Liver (tissue), 9 donors: Measurements from ENCODE around the gene CDH4. TPM values are rescaled to one million over a fixed set of nuclear protein-coding genes. Genes with fewer than 3 reads are reported as not detected.

Source experiments
- DNase-seq: peaks from one replicate; pipeline ENCODE4 v3.0.0-alpha.2; 2017; ENCODE audit warnings: low spot score
- H3K27ac ChIP-seq, 2 donors: one replicate each; pipeline ENCODE4 v1.7.0; 2013; ENCODE audit warnings: inconsistent platforms in 2 of 2, low read length in 2 of 2, control low read depth in 1 of 2, low read depth in 1 of 2, mild to moderate bottlenecking in 1 of 2
- H3K27me3 ChIP-seq, 4 donors: one replicate each; pipeline versions ENCODE4 v1.6.1 to v1.7.0; 2013; ENCODE audit warnings: low read length in 3 of 4, inconsistent platforms in 1 of 4, mild to moderate bottlenecking in 1 of 4, moderate library complexity in 1 of 4; ENCODE audit not compliant: control insufficient read depth in 4 of 4, insufficient read depth in 4 of 4
- H3K36me3 ChIP-seq, 4 donors: one replicate each; pipeline versions ENCODE4 v1.6.1 to v1.7.0; 2013; ENCODE audit warnings: low read length in 3 of 4, mild to moderate bottlenecking in 3 of 4, low read depth in 1 of 4, moderate library complexity in 1 of 4; ENCODE audit not compliant: control insufficient read depth in 4 of 4, insufficient read depth in 3 of 4
- H3K4me1 ChIP-seq, 4 donors: one replicate each; pipeline versions ENCODE4 v1.6.1 to v1.7.0; 2013; ENCODE audit warnings: low read length in 3 of 4, mild to moderate bottlenecking in 3 of 4, moderate library complexity in 1 of 4; ENCODE audit not compliant: control insufficient read depth in 4 of 4, insufficient read depth in 4 of 4
- H3K4me3 ChIP-seq, 3 donors: one replicate each; pipeline versions ENCODE4 v1.6.1 to v1.7.0; 2013; ENCODE audit warnings: low read length in 3 of 3, control low read depth in 1 of 3, low read depth in 1 of 3, mild to moderate bottlenecking in 1 of 3
- H3K9ac ChIP-seq, 2 donors: one replicate each; pipeline ENCODE4 v1.7.0; 2013; ENCODE audit warnings: low read length in 2 of 2, mild to moderate bottlenecking in 2 of 2, moderate library complexity in 2 of 2, control low read depth in 1 of 2, low read depth in 1 of 2
- H3K9me3 ChIP-seq, 4 donors: one replicate each; pipeline versions ENCODE4 v1.6.1 to v1.7.0; 2013; ENCODE audit warnings: low read length in 3 of 4; ENCODE audit not compliant: control insufficient read depth in 4 of 4
- EGR1 ChIP-seq, 2 donors: IDR thresholded peaks; 2 replicates each; pipeline ENCODE4 v1.6.1; 2016 to 2018; ENCODE audit warnings: antibody characterized with exemption in 2 of 2, low read depth in 2 of 2
- FOXA1 ChIP-seq: IDR thresholded peaks from 2 replicates; pipeline ENCODE4 v1.6.1; 2016; ENCODE audit warnings: antibody characterized with exemption
- FOXA2 ChIP-seq: IDR thresholded peaks from 2 replicates; pipeline ENCODE4 v1.6.1; 2016; ENCODE audit warnings: antibody characterized with exemption
- GABPA ChIP-seq, 2 donors: IDR thresholded peaks in 1 of 2; conservative IDR thresholded peaks in 1 of 2; 2 replicates each; pipeline ENCODE4 v1.6.1; 2016; ENCODE audit warnings: antibody characterized with exemption in 2 of 2, mild to moderate bottlenecking in 1 of 2, moderate library complexity in 1 of 2
- HNF4A ChIP-seq, 2 donors: conservative IDR thresholded peaks; 2 replicates each; pipeline ENCODE4 v1.6.1; 2016; ENCODE audit warnings: antibody characterized with exemption in 2 of 2, mild to moderate bottlenecking in 2 of 2
- HNF4G ChIP-seq: IDR thresholded peaks from 2 replicates; pipeline ENCODE4 v1.6.1; 2016; ENCODE audit warnings: antibody characterized with exemption
- JUND ChIP-seq, 2 donors: IDR thresholded peaks; 2 replicates each; pipeline ENCODE4 v1.6.1; 2016; ENCODE audit warnings: antibody characterized with exemption in 2 of 2
- NR2F2 ChIP-seq: IDR thresholded peaks from 2 replicates; pipeline ENCODE4 v1.6.1; 2016; ENCODE audit warnings: antibody characterized with exemption
- RAD21 ChIP-seq, 2 donors: IDR thresholded peaks; 2 replicates each; pipeline ENCODE4 v1.6.1; 2016; ENCODE audit warnings: antibody characterized with exemption in 2 of 2, mild to moderate bottlenecking in 2 of 2
- RXRA ChIP-seq, 2 donors: IDR thresholded peaks; 2 replicates each; pipeline ENCODE4 v1.6.1; 2017 to 2018; ENCODE audit warnings: antibody characterized with exemption in 2 of 2, mild to moderate bottlenecking in 1 of 2
- SP1 ChIP-seq: IDR thresholded peaks from 2 replicates; pipeline ENCODE4 v1.6.1; 2018; ENCODE audit warnings: antibody characterized with exemption, mild to moderate bottlenecking
- TAF1 ChIP-seq: conservative IDR thresholded peaks from 2 replicates; pipeline ENCODE4 v1.6.1; 2016; ENCODE audit warnings: antibody characterized with exemption, mild to moderate bottlenecking
- YY1 ChIP-seq: IDR thresholded peaks from 2 replicates; pipeline ENCODE4 v1.6.1; 2016; ENCODE audit warnings: antibody characterized with exemption, mild to moderate bottlenecking
- WGBS: extraction: QIAGEN DNeasy Blood & Tissue Kit; methylation state at CpG from one replicate; pipeline ENCODE4 v1.1.7; 2013; 5-methylcytosine and 5-hydroxymethylcytosine counted together
- polyA plus RNA-seq, 2 donors: library from polyadenylated mRNA; stranded (reverse) in 1 of 2; unstranded in 1 of 2; fragments of 200-250 nt in 1 of 2; fragments of >200 nt in 1 of 2; fragmentation: Nextera tagmentation in 1 of 2; extraction: Ambion mirVana in 1 of 2; gene quantifications; one replicate each; pipeline versions ENCODE4 v1.2.1 to v1.2.3, GENCODE V29; 2013 to 2015
- total RNA-seq, 2 donors: library from RNA; depleted of rRNA; stranded (reverse); fragments of >200 nt; gene quantifications; one replicate each; pipeline ENCODE4 v1.2.3, GENCODE V29; 2014
- TF ChIP-seq, protein P1 (sequence below): IDR thresholded peaks from 2 replicates; pipeline ENCODE4 v1.6.1; 2016; ENCODE audit warnings: antibody characterized with exemption
- TF ChIP-seq, protein P2 (sequence below): IDR thresholded peaks from 2 replicates; pipeline ENCODE4 v1.6.1; 2016; ENCODE audit warnings: antibody characterized with exemption, mild to moderate bottlenecking
- TF ChIP-seq, protein P3 (sequence below): IDR thresholded peaks from 2 replicates; pipeline ENCODE4 v1.6.1; 2016; ENCODE audit warnings: antibody characterized with exemption
- TF ChIP-seq, protein P4 (sequence below): fragments of 150-350 bp; IDR thresholded peaks from 2 replicates; pipeline ENCODE4 v1.5.1; 2017; ENCODE audit warnings: improper control_type of control experiment, low read depth, low read length; ENCODE audit not compliant: missing input control
- TF ChIP-seq, protein P5 (sequence below): IDR thresholded peaks from 2 replicates; pipeline ENCODE4 v1.6.1; 2016; ENCODE audit warnings: antibody characterized with exemption
- donor health status: healthy.
- donor health status: healthy.
- donor health status: healthy.
- donor health status: healthy.
- donor health status: healthy.

CDH4 gene
- total and polyA plus RNA-seq, 4 donors: 0.03 to 0.25 (median 0.19) TPM; not detected in 1

DNA sequence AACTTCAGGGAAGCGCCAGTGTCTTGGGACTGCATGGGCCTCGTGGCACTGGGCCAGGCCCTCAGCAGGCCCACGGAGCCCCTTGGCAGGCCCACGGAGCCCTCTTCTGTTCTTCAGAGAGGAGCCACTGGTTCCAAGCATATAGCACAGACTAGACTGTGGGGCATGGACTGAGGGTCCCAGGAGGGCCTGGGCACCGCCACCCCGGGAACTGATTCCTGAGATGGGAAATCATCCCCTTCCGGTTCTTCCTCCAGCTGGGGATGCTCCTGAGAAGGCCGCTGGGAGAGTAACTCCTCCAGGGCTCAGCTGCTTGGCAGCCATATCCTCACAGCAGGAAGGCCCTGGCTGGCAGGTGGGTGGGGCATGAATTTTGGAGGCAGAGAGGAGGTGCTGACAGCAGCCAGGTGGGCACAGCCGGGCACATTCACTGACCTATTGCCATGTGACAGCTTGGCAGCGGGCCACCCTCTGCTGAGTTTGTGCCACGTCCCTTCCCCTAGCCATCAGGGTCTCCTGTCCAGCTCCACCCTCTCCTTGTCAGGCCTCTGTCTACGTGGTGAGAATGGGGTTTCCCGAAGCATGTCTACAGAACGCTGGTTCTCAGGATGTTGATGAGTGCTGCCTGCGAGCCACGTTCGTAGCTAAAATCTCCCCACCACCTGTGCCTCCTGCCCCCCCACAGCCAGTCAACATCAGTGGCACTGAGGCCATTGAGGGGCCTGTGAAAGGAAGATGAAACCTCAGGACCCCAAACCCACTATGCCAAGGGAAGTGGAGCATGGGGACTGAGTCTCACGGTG is 661.6 kb downstream of the CDH4 start:
- TF ChIP-seq, protein P1, sequence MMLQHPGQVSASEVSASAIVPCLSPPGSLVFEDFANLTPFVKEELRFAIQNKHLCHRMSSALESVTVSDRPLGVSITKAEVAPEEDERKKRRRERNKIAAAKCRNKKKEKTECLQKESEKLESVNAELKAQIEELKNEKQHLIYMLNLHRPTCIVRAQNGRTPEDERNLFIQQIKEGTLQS: no peak
- TF ChIP-seq RAD21 (IDR thresholded peaks at IDR 0.05): no peak
- DNase-seq: no peak

DNA sequence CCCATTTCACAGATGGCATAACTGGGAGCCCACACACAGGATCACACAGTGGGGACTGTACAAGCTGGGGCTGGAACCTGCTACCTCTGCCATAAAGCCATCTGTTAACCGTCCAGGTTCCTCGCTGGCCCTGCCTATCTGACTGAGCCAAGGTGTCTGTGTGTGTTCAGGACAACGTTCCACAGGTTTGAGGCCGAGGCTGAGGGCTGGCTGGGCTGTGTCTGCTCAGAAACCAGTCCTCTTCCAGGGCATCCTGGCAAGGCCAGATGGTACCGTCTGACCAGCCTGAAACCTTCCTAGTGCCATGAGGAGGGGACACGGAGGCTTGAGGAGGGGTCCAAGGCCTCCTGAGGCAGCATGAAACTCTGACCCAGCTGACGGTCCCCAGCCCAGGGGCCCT is 663.0 kb downstream of the CDH4 start:
- no peak for TF ChIP-seq YY1
- no peak for TF ChIP-seq GABPA (IDR thresholded peaks at IDR 0.05 in 1 of 2, conservative IDR thresholded peaks at IDR 0.05 in 1 of 2)
- TF ChIP-seq HNF4G: no peak
- TF ChIP-seq, protein P2, sequence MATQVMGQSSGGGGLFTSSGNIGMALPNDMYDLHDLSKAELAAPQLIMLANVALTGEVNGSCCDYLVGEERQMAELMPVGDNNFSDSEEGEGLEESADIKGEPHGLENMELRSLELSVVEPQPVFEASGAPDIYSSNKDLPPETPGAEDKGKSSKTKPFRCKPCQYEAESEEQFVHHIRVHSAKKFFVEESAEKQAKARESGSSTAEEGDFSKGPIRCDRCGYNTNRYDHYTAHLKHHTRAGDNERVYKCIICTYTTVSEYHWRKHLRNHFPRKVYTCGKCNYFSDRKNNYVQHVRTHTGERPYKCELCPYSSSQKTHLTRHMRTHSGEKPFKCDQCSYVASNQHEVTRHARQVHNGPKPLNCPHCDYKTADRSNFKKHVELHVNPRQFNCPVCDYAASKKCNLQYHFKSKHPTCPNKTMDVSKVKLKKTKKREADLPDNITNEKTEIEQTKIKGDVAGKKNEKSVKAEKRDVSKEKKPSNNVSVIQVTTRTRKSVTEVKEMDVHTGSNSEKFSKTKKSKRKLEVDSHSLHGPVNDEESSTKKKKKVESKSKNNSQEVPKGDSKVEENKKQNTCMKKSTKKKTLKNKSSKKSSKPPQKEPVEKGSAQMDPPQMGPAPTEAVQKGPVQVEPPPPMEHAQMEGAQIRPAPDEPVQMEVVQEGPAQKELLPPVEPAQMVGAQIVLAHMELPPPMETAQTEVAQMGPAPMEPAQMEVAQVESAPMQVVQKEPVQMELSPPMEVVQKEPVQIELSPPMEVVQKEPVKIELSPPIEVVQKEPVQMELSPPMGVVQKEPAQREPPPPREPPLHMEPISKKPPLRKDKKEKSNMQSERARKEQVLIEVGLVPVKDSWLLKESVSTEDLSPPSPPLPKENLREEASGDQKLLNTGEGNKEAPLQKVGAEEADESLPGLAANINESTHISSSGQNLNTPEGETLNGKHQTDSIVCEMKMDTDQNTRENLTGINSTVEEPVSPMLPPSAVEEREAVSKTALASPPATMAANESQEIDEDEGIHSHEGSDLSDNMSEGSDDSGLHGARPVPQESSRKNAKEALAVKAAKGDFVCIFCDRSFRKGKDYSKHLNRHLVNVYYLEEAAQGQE: no peak
- TF ChIP-seq RXRA (IDR thresholded peaks at IDR 0.05): no peak
- TF ChIP-seq NR2F2: no peak
- no peak for TF ChIP-seq FOXA1
- TF ChIP-seq EGR1 (IDR thresholded peaks at IDR 0.05; ENCODE audit: low read depth in 2 of 2): no peak
- TF ChIP-seq, protein P3, sequence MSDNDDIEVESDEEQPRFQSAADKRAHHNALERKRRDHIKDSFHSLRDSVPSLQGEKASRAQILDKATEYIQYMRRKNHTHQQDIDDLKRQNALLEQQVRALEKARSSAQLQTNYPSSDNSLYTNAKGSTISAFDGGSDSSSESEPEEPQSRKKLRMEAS: no peak
- TF ChIP-seq SP1: no peak
- TF ChIP-seq, protein P4, sequence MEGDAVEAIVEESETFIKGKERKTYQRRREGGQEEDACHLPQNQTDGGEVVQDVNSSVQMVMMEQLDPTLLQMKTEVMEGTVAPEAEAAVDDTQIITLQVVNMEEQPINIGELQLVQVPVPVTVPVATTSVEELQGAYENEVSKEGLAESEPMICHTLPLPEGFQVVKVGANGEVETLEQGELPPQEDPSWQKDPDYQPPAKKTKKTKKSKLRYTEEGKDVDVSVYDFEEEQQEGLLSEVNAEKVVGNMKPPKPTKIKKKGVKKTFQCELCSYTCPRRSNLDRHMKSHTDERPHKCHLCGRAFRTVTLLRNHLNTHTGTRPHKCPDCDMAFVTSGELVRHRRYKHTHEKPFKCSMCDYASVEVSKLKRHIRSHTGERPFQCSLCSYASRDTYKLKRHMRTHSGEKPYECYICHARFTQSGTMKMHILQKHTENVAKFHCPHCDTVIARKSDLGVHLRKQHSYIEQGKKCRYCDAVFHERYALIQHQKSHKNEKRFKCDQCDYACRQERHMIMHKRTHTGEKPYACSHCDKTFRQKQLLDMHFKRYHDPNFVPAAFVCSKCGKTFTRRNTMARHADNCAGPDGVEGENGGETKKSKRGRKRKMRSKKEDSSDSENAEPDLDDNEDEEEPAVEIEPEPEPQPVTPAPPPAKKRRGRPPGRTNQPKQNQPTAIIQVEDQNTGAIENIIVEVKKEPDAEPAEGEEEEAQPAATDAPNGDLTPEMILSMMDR: no peak
- no peak for TF ChIP-seq FOXA2
- TF ChIP-seq, protein P1: no peak
- no peak for TF ChIP-seq TAF1
- TF ChIP-seq JUND (IDR thresholded peaks at IDR 0.05): no peak
- TF ChIP-seq, protein P5, sequence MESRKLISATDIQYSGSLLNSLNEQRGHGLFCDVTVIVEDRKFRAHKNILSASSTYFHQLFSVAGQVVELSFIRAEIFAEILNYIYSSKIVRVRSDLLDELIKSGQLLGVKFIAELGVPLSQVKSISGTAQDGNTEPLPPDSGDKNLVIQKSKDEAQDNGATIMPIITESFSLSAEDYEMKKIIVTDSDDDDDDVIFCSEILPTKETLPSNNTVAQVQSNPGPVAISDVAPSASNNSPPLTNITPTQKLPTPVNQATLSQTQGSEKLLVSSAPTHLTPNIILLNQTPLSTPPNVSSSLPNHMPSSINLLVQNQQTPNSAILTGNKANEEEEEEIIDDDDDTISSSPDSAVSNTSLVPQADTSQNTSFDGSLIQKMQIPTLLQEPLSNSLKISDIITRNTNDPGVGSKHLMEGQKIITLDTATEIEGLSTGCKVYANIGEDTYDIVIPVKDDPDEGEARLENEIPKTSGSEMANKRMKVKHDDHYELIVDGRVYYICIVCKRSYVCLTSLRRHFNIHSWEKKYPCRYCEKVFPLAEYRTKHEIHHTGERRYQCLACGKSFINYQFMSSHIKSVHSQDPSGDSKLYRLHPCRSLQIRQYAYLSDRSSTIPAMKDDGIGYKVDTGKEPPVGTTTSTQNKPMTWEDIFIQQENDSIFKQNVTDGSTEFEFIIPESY: no peak
- no peak for TF ChIP-seq RAD21 (IDR thresholded peaks at IDR 0.05)
- no peak for TF ChIP-seq HNF4A (conservative IDR thresholded peaks at IDR 0.05)
- 83% methylated on average over 7 of the region's 7 CpGs for WGBS

More for the DNA sequence above, 661.6 kb downstream of the CDH4 start:
- Histone ChIP-seq H3K9me3 (peaks cover 0 to 5% (median 4%) of the 10 kb centered on the region in 4 donors), H3K36me3 (no peaks in the 10 kb centered on the region), H3K27me3 (peaks cover 0 to 3% (median 0%) of the 10 kb centered on the region in 4 donors), H3K27ac (no peak overlapping the region), H3K4me3 (no peak overlapping the region), H3K4me1 (no peaks in the 10 kb centered on the region), H3K9ac (no peak overlapping the region)
- WGBS: 74% methylated on average over 18 of the region's 18 CpGs

More for the DNA sequence above, 663.0 kb downstream of the CDH4 start:
- Histone ChIP-seq H3K9me3 (peaks cover 0 to 5% (median 3%) of the 10 kb centered on the region in 4 donors), H3K9ac (no peak overlapping the region), H3K27me3 (peaks cover 0 to 3% (median 0%) of the 10 kb centered on the region in 4 donors), H3K4me3 (no peak overlapping the region), H3K27ac (no peak overlapping the region), H3K36me3 (no peaks in the 10 kb centered on the region), H3K4me1 (no peaks in the 10 kb centered on the region)
- DNase-seq: no peak
